HCT116 (cell line): ENCODE measurements around the gene ARSI.

ENCODE experiments used
- EZH2phosphoT487 ChIP-seq: fragments of 200-600 bp; IDR thresholded peaks from 2 replicates; pipeline ENCODE4 v1.6.1; 2018; ENCODE audit warnings: antibody characterized with exemption, borderline replicate concordance
- POLR2A ChIP-seq: IDR thresholded peaks from 2 replicates; pipeline ENCODE4 v1.7.0; 2011; ENCODE audit warnings: borderline replicate concordance; ENCODE audit not compliant: insufficient read depth, insufficient read length; ENCODE audit errors: extremely low read depth
- POLR2AphosphoS5 ChIP-seq: IDR thresholded peaks from 2 replicates; pipeline ENCODE4 v1.6.1; 2011; ENCODE audit warnings: mild to moderate bottlenecking, low read depth, low read length, moderate library complexity
- SP1 ChIP-seq: IDR thresholded peaks from 2 replicates; pipeline ENCODE4 v1.6.1; 2012; ENCODE audit warnings: low read depth
- TCF7L2 ChIP-seq: IDR thresholded peaks from 2 replicates; pipeline ENCODE4 v1.7.0; 2011; ENCODE audit warnings: borderline replicate concordance, inconsistent platforms; ENCODE audit not compliant: insufficient read depth, insufficient read length; ENCODE audit errors: extremely low read depth
- TF ChIP-seq, protein P1 (sequence below), 3 experiments: fragments of 200-600 bp in 1 of 3; sonication (generic) in 1 of 3; IDR thresholded peaks in 2 of 3; conservative IDR thresholded peaks in 1 of 3; 2 replicates each; pipeline ENCODE4 v1.5.1; 2012 to 2017; ENCODE audit warnings: low read depth in 2 of 3, low read length in 2 of 3, antibody characterized with exemption in 1 of 3, borderline replicate concordance in 1 of 3, control low read depth in 1 of 3, mild to moderate bottlenecking in 1 of 3, mixed read lengths in 1 of 3, mixed run types in 1 of 3, moderate library complexity in 1 of 3; ENCODE audit not compliant: insufficient read depth in 1 of 3
- TF ChIP-seq, protein P2 (sequence below): IDR thresholded peaks from 2 replicates; pipeline ENCODE4 v1.6.1; 2012; ENCODE audit warnings: low read depth

DNA sequence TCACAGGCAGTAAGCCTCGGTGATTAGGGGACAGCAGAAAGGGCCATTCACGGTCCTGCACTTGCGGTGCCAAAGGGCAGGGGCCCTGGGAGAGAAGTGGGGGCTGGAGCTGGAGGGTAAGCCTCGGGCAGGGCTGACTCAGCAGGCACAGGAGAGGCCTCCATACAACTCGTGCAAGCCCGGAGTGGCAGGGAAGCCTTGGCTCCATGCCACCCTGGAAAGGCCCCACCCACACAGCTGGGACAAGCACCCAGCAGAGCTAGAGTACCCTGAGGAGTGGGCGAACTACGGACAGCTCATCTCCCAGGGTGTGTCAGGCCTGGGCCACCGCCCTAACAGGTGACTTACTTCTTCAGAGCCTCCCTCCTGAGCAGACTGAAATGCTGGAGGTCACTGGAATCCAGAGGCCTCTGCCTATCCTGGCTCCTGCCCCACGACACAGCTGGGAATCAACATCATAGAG is 7.5 kb downstream of the ARSI start:
- TF ChIP-seq, protein P1, sequence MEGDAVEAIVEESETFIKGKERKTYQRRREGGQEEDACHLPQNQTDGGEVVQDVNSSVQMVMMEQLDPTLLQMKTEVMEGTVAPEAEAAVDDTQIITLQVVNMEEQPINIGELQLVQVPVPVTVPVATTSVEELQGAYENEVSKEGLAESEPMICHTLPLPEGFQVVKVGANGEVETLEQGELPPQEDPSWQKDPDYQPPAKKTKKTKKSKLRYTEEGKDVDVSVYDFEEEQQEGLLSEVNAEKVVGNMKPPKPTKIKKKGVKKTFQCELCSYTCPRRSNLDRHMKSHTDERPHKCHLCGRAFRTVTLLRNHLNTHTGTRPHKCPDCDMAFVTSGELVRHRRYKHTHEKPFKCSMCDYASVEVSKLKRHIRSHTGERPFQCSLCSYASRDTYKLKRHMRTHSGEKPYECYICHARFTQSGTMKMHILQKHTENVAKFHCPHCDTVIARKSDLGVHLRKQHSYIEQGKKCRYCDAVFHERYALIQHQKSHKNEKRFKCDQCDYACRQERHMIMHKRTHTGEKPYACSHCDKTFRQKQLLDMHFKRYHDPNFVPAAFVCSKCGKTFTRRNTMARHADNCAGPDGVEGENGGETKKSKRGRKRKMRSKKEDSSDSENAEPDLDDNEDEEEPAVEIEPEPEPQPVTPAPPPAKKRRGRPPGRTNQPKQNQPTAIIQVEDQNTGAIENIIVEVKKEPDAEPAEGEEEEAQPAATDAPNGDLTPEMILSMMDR (IDR thresholded peaks at IDR 0.05 in 2 of 3, conservative IDR thresholded peaks at IDR 0.05 in 1 of 3; ENCODE audit: borderline replicate concordance in 1 of 3, insufficient read depth in 1 of 3, low read depth in 2 of 3, low read length in 2 of 3): no peak
- no peak for TF ChIP-seq POLR2AphosphoS5
- no peak for TF ChIP-seq POLR2A
- no peak for TF ChIP-seq EZH2phosphoT487
- no peak for TF ChIP-seq SP1
- TF ChIP-seq, protein P2, sequence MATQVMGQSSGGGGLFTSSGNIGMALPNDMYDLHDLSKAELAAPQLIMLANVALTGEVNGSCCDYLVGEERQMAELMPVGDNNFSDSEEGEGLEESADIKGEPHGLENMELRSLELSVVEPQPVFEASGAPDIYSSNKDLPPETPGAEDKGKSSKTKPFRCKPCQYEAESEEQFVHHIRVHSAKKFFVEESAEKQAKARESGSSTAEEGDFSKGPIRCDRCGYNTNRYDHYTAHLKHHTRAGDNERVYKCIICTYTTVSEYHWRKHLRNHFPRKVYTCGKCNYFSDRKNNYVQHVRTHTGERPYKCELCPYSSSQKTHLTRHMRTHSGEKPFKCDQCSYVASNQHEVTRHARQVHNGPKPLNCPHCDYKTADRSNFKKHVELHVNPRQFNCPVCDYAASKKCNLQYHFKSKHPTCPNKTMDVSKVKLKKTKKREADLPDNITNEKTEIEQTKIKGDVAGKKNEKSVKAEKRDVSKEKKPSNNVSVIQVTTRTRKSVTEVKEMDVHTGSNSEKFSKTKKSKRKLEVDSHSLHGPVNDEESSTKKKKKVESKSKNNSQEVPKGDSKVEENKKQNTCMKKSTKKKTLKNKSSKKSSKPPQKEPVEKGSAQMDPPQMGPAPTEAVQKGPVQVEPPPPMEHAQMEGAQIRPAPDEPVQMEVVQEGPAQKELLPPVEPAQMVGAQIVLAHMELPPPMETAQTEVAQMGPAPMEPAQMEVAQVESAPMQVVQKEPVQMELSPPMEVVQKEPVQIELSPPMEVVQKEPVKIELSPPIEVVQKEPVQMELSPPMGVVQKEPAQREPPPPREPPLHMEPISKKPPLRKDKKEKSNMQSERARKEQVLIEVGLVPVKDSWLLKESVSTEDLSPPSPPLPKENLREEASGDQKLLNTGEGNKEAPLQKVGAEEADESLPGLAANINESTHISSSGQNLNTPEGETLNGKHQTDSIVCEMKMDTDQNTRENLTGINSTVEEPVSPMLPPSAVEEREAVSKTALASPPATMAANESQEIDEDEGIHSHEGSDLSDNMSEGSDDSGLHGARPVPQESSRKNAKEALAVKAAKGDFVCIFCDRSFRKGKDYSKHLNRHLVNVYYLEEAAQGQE: no peak
- TF ChIP-seq TCF7L2: no peak
